ENCODE results near the gene SETDB2.

The SETDB2 gene

GRCh38 chr13:49533591-49534269, 89.7 kb downstream of the SETDB2 start:
- DNase-seq: no peak

GRCh38 chr13:49536144-49536873, 92.2 kb downstream of the SETDB2 start:
- no peak for DNase-seq

GRCh38 chr13:49538404-49538803, 94.3 kb downstream of the SETDB2 start:
- no peak for DNase-seq

GRCh38 chr13:49539313-49539712, 95.2 kb downstream of the SETDB2 start:
- DNase-seq: no peak

- DNase-seq: no peak
Observed at GRCh38 chr13:49539746-49540145, 95.7 kb downstream of the SETDB2 start.

- DNase-seq: no peak
Observed at GRCh38 chr13:49540552-49540951, 96.5 kb downstream of the SETDB2 start.

GRCh38 chr13:49543656-49544055, 99.6 kb downstream of the SETDB2 start:
- no peak for DNase-seq

Data from NCI-H2081 (cell line).